ENCODE measurements around the gene STUM.
A peak's percentile ranks its signal among the peaks of the same experiment; 100 is the strongest.

Gene STUM

GRCh38 chr1:226560243-226560642 lies 11.7 kb downstream of the STUM start:
- no peak for TF ChIP-seq CTCF (IDR thresholded peaks at IDR 0.05; ENCODE audit: insufficient read depth, missing control alignments)
- no peak for FAIRE-seq

GRCh38 chr1:226562989-226563388 lies 14.4 kb downstream of the STUM start:
- DNase-seq (ENCODE audit: insufficient read length, low spot score): no peak
- no peak for TF ChIP-seq CTCF (IDR thresholded peaks at IDR 0.05; ENCODE audit: insufficient read depth, missing control alignments)
- FAIRE-seq: no peak

More at GRCh38 chr1:226560243-226560642, 11.7 kb downstream of the STUM start:
- DNase-seq (ENCODE audit: insufficient read length, low spot score): no peak

GRCh38 chr1:226563666-226564065 lies 15.1 kb downstream of the STUM start:
- DNase-seq (ENCODE audit: insufficient read length, low spot score) (no peak), FAIRE-seq (no peak)
- no peak for TF ChIP-seq CTCF (IDR thresholded peaks at IDR 0.05; ENCODE audit: insufficient read depth, missing control alignments)

GRCh38 chr1:226565476-226565875 lies 16.9 kb downstream of the STUM start:
- no peak for FAIRE-seq
- no peak for TF ChIP-seq CTCF (IDR thresholded peaks at IDR 0.05; ENCODE audit: insufficient read depth, missing control alignments)
- DNase-seq (ENCODE audit: insufficient read length, low spot score): no peak

- TF ChIP-seq CTCF (IDR thresholded peaks at IDR 0.05; ENCODE audit: insufficient read depth, missing control alignments): no peak
- no peak for FAIRE-seq
Measured at GRCh38 chr1:226566234-226566633, 17.7 kb downstream of the STUM start.

GRCh38 chr1:226566760-226567159 lies 18.2 kb downstream of the STUM start:
- DNase-seq (ENCODE audit: insufficient read length, low spot score) (no peak), FAIRE-seq (no peak)
- no peak for TF ChIP-seq CTCF (IDR thresholded peaks at IDR 0.05; ENCODE audit: insufficient read depth, missing control alignments)

More at GRCh38 chr1:226566234-226566633, 17.7 kb downstream of the STUM start:
- DNase-seq (ENCODE audit: insufficient read length, low spot score): no peak

- peak; percentile 19 for TF ChIP-seq CTCF (IDR thresholded peaks at IDR 0.05; ENCODE audit: insufficient read depth, missing control alignments)
- DNase-seq (ENCODE audit: insufficient read length, low spot score): no peak
- no peak for FAIRE-seq
Measured at GRCh38 chr1:226568077-226568831, 19.7 kb downstream of the STUM start.
